ENCODE measurements around the gene PKDREJ.
A peak's percentile ranks its signal among the peaks of the same experiment; 100 is the strongest.

Gene PKDREJ

DNA sequence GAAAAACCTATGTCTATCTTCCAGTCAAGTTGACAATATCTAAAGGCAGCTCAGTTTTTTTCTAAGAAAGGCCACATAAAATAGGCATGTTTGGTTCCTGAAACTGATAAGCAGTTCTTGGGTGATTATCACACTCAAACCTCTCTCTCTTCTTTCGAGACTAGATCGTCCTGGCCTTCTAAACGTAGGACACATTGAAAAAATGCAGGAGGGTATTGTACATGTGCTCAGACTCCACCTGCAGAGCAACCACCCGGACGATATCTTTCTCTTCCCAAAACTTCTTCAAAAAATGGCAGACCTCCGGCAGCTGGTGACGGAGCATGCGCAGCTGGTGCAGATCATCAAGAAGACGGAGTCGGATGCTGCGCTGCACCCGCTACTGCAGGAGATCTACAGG is 28.2 kb downstream of the PKDREJ start:
- no peaks in the 10 kb centered on the region for H3K36me3 ChIP-seq (ENCODE audit: low read depth)
- no peak overlapping the region for H3K27ac ChIP-seq (ENCODE audit: poor library complexity, severe bottlenecking)
- no peak overlapping the region for H3K4me3 ChIP-seq (ENCODE audit: severe bottlenecking)
- no peaks in the 10 kb centered on the region for H3K27me3 ChIP-seq (ENCODE audit: insufficient read depth, poor library complexity, severe bottlenecking)
- no peaks in the 10 kb centered on the region for H3K9me3 ChIP-seq (ENCODE audit: severe bottlenecking)
- DNase-seq (ENCODE audit: low spot score) (no peak), ATAC-seq (ENCODE audit: low read depth) (no peak)
- H3K4me1 ChIP-seq (ENCODE audit: insufficient read depth, poor library complexity, severe bottlenecking) = no peaks in the 10 kb centered on the region
- TF ChIP-seq, protein P1, sequence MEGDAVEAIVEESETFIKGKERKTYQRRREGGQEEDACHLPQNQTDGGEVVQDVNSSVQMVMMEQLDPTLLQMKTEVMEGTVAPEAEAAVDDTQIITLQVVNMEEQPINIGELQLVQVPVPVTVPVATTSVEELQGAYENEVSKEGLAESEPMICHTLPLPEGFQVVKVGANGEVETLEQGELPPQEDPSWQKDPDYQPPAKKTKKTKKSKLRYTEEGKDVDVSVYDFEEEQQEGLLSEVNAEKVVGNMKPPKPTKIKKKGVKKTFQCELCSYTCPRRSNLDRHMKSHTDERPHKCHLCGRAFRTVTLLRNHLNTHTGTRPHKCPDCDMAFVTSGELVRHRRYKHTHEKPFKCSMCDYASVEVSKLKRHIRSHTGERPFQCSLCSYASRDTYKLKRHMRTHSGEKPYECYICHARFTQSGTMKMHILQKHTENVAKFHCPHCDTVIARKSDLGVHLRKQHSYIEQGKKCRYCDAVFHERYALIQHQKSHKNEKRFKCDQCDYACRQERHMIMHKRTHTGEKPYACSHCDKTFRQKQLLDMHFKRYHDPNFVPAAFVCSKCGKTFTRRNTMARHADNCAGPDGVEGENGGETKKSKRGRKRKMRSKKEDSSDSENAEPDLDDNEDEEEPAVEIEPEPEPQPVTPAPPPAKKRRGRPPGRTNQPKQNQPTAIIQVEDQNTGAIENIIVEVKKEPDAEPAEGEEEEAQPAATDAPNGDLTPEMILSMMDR (IDR thresholded peaks at IDR 0.05; ENCODE audit: poor library complexity, severe bottlenecking) = no peak

DNA sequence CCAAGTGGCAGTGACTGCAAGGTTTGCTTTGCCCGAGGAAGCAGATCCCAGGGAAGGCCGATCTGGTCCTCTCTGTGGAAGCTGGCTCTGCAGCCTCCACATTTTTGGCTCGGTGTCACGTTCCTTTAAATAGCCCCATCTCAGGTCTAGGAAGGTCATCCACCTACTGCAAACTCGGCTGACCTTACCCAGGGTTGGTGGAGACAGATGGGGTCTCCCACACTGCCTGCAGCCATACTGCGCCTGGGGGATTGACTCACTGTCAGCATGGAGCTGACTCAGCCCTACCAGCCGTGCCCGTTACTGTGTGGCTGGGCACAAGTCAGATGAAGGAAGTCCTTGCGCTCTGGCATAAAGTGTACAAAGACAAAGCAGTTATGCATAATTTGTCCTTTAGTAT is 29.9 kb downstream of the PKDREJ start:
- peak; percentile 66 for ATAC-seq (ENCODE audit: low read depth)
- no peak overlapping the region for H3K4me3 ChIP-seq (ENCODE audit: severe bottlenecking)
- DNase-seq (ENCODE audit: low spot score) = no peak
- no peaks in the 10 kb centered on the region for H3K9me3 ChIP-seq (ENCODE audit: severe bottlenecking)
- H3K27me3 ChIP-seq (ENCODE audit: insufficient read depth, poor library complexity, severe bottlenecking) = no peaks in the 10 kb centered on the region
- no peak overlapping the region for H3K27ac ChIP-seq (ENCODE audit: poor library complexity, severe bottlenecking)
- no peaks in the 10 kb centered on the region for H3K4me1 ChIP-seq (ENCODE audit: insufficient read depth, poor library complexity, severe bottlenecking)
- TF ChIP-seq, protein P1 (IDR thresholded peaks at IDR 0.05; ENCODE audit: poor library complexity, severe bottlenecking) = no peak
- H3K36me3 ChIP-seq (ENCODE audit: low read depth) = no peaks in the 10 kb centered on the region

- ATAC-seq (ENCODE audit: low read depth) = no peak
- TF ChIP-seq, protein P1 (IDR thresholded peaks at IDR 0.05; ENCODE audit: poor library complexity, severe bottlenecking) = no peak
- DNase-seq (ENCODE audit: low spot score) = no peak
- Histone ChIP-seq H3K36me3 (ENCODE audit: low read depth) (no peaks in the 10 kb centered on the region), H3K4me3 (ENCODE audit: severe bottlenecking) (no peak overlapping the region), H3K27me3 (ENCODE audit: insufficient read depth, poor library complexity, severe bottlenecking) (no peaks in the 10 kb centered on the region), H3K27ac (ENCODE audit: poor library complexity, severe bottlenecking) (no peak overlapping the region), H3K4me1 (ENCODE audit: insufficient read depth, poor library complexity, severe bottlenecking) (no peaks in the 10 kb centered on the region), H3K9me3 (ENCODE audit: severe bottlenecking) (no peaks in the 10 kb centered on the region)
Measured at GRCh38 chr22:46230262-46230901, 32.8 kb downstream of the PKDREJ start.

GRCh38 chr22:46229701-46230100 is 33.4 kb downstream of the PKDREJ start:
- Histone ChIP-seq H3K27ac (ENCODE audit: poor library complexity, severe bottlenecking) (no peak overlapping the region), H3K9me3 (ENCODE audit: severe bottlenecking) (no peaks in the 10 kb centered on the region), H3K4me1 (ENCODE audit: insufficient read depth, poor library complexity, severe bottlenecking) (no peaks in the 10 kb centered on the region), H3K4me3 (ENCODE audit: severe bottlenecking) (no peak overlapping the region), H3K27me3 (ENCODE audit: insufficient read depth, poor library complexity, severe bottlenecking) (no peaks in the 10 kb centered on the region), H3K36me3 (ENCODE audit: low read depth) (no peaks in the 10 kb centered on the region)
- DNase-seq (ENCODE audit: low spot score) (no peak), ATAC-seq (ENCODE audit: low read depth) (no peak)
- TF ChIP-seq, protein P1 (IDR thresholded peaks at IDR 0.05; ENCODE audit: poor library complexity, severe bottlenecking) = no peak

- H3K27ac ChIP-seq (ENCODE audit: poor library complexity, severe bottlenecking) = no peak overlapping the region
- no peaks in the 10 kb centered on the region for H3K9me3 ChIP-seq (ENCODE audit: severe bottlenecking)
- no peak for DNase-seq (ENCODE audit: low spot score)
- ATAC-seq (ENCODE audit: low read depth) = no peak
- no peaks in the 10 kb centered on the region for H3K4me1 ChIP-seq (ENCODE audit: insufficient read depth, poor library complexity, severe bottlenecking)
- H3K36me3 ChIP-seq (ENCODE audit: low read depth) = no peaks in the 10 kb centered on the region
- H3K27me3 ChIP-seq (ENCODE audit: insufficient read depth, poor library complexity, severe bottlenecking) = no peaks in the 10 kb centered on the region
- TF ChIP-seq, protein P1 (IDR thresholded peaks at IDR 0.05; ENCODE audit: poor library complexity, severe bottlenecking) = no peak
- no peak overlapping the region for H3K4me3 ChIP-seq (ENCODE audit: severe bottlenecking)
Measured at GRCh38 chr22:46226577-46226976, 36.6 kb downstream of the PKDREJ start.

Measured in RWPE2 (cell line).